PC-3 (cell line): ENCODE data around the gene JAML. TPM values are rescaled to one million over a fixed set of nuclear protein-coding genes. Genes with fewer than 3 reads are reported as not detected.

Source experiments
- ATAC-seq: fragments of 200-7000 bp; cut with Tn5 transposase; 2 replicates; pipeline ENCODE4 v1.9.1; 2020; ENCODE audit warnings: mild to moderate bottlenecking, moderate library complexity
- BruUV-seq: library from RNA; stranded (reverse); fragments of 400-500 nt; replicated peaks from 2 replicates; lab custom pipeline; 2021; lab: Mats Ljungman, UMichigan
- CTCF ChIA-PET: fragments of 300-600 bp; sonication (Branson Sonifier 250); formaldehyde crosslinking; loops from one replicate; lab custom pipeline; 2022; ENCODE audit warnings: antibody characterized with exemption; lab: Charles Lee
- POLR2A ChIA-PET: fragments of 300-600 bp; sonication (Branson Sonifier 250); formaldehyde crosslinking; loops from one replicate; lab custom pipeline; 2022; ENCODE audit warnings: antibody characterized with exemption; ENCODE audit not compliant: unreplicated experiment; lab: Charles Lee
- DNase-seq: peaks from one replicate; pipeline ENCODE4 v3.0.0-alpha.2; 2015
- H2AFZ ChIP-seq: fragments of 300-600 bp; sonication (generic); 2 replicates; pipeline ENCODE4 v1.6.0; 2016; ENCODE audit warnings: antibody characterized with exemption, low read length
- H3F3A ChIP-seq: fragments of 300-600 bp; sonication (generic); one replicate; pipeline ENCODE4 v1.6.0; 2017; ENCODE audit warnings: antibody characterized with exemption, low read length, control low read depth, mild to moderate bottlenecking; ENCODE audit not compliant: unreplicated experiment
- H3K27ac ChIP-seq: fragments of 300-600 bp; sonication (generic); 2 replicates; pipeline ENCODE4 v1.5.1; 2016; ENCODE audit warnings: mild to moderate bottlenecking, low read length
- H3K27me3 ChIP-seq: fragments of 300-600 bp; sonication (generic); 2 replicates; pipeline ENCODE4 v1.6.1; 2016; ENCODE audit warnings: low read length, mixed read lengths
- H3K36me3 ChIP-seq: fragments of 300-600 bp; sonication (generic); 2 replicates; pipeline ENCODE4 v1.6.1; 2016; ENCODE audit warnings: low read depth, mixed run types, low read length, mixed read lengths
- H3K4me1 ChIP-seq: fragments of 300-600 bp; sonication (generic); 2 replicates; pipeline ENCODE4 v1.5.1; 2016; ENCODE audit warnings: low read length; ENCODE audit not compliant: insufficient read depth
- H3K4me2 ChIP-seq: fragments of 300-600 bp; sonication (generic); 2 replicates; pipeline ENCODE4 v1.6.0; 2016; ENCODE audit warnings: low read length
- H3K4me3 ChIP-seq: fragments of 300-600 bp; sonication (generic); 2 replicates; pipeline ENCODE4 v1.5.1; 2016; ENCODE audit warnings: mild to moderate bottlenecking, low read length, mixed read lengths
- H3K79me2 ChIP-seq: fragments of 300-600 bp; sonication (generic); 2 replicates; pipeline ENCODE4 v1.6.1; 2017; ENCODE audit warnings: low read length, mixed read lengths
- H3K9ac ChIP-seq: fragments of 300-600 bp; sonication (generic); 2 replicates; pipeline ENCODE4 v1.6.0; 2016; ENCODE audit warnings: mild to moderate bottlenecking, low read length
- H3K9me2 ChIP-seq: fragments of 300-600 bp; sonication (generic); replicated peaks from 2 replicates; pipeline ENCODE4 v1.6.1; 2016; ENCODE audit warnings: mixed run types, low read length, mixed read lengths
- H3K9me3 ChIP-seq: fragments of 300-600 bp; sonication (generic); 2 replicates; pipeline ENCODE4 v1.6.1; 2016; ENCODE audit warnings: low read length, mixed read lengths
- H4K20me1 ChIP-seq: fragments of 300-600 bp; sonication (generic); 2 replicates; pipeline ENCODE4 v1.6.1; 2016; ENCODE audit warnings: low read length, mixed read lengths
- EZH2 ChIP-seq: fragments of 300-600 bp; sonication (generic); IDR thresholded peaks from one replicate; pipeline ENCODE4 v1.6.1; 2017; ENCODE audit warnings: antibody characterized with exemption, mild to moderate bottlenecking, low read length; ENCODE audit not compliant: unreplicated experiment
- EZH2phosphoT487 ChIP-seq: fragments of 300-600 bp; sonication (generic); IDR thresholded peaks from 2 replicates; pipeline ENCODE4 v1.6.1; 2018; ENCODE audit warnings: mild to moderate bottlenecking, antibody characterized with exemption, low read length, borderline replicate concordance
- intact Hi-C: fragments of 100-400 bp; cut with micrococcal nuclease; formaldehyde crosslinking; loops from 2 replicates; pipeline ENCODE4 v1.9.0; 2023
- total RNA-seq: library from RNA; depleted of rRNA; stranded (reverse); fragments of >200 nt; gene quantifications from 2 replicates; pipeline ENCODE4 v1.2.3, GENCODE V29; 2014
- TF ChIP-seq, protein P1 (sequence below): fragments of 300-600 bp; sonication (generic); conservative IDR thresholded peaks from 2 replicates; pipeline ENCODE4 v1.5.1; 2017; ENCODE audit warnings: antibody characterized with exemption, low read depth, mild to moderate bottlenecking, low read length

The JAML gene
- total RNA-seq, 1 experiment from 2014 or later = not detected

GRCh38 chr11:118148856-118149255 is 76.0 kb downstream of the JAML start:
- Histone ChIP-seq H3K79me2 (no peaks in the 10 kb centered on the region), H3K4me2 (no peak overlapping the region), H3K36me3 (no peaks in the 10 kb centered on the region), H3K9me3 (no peaks in the 10 kb centered on the region), H3F3A (no peaks in the 10 kb centered on the region), H3K4me3 (no peak overlapping the region), H3K27me3 (peaks cover 55% of the 10 kb centered on the region), H3K27ac (no peak overlapping the region), H3K4me1 (peaks cover 15% of the 10 kb centered on the region; the same call in 1 of the 2 replicates), H2AFZ (no peak overlapping the region), H3K9ac (no peak overlapping the region), H3K9me2 (no peaks in the 10 kb centered on the region), H4K20me1 (no peaks in the 10 kb centered on the region)
- ATAC-seq = no peak
- intact Hi-C loops = loop anchor here (5.0 kb wide), 1 partner anchor 338 kb away; no protein-coding TSS in a partner anchor
- TF ChIP-seq EZH2phosphoT487 (no peak), EZH2 (no peak)
- TF ChIP-seq, protein P1, sequence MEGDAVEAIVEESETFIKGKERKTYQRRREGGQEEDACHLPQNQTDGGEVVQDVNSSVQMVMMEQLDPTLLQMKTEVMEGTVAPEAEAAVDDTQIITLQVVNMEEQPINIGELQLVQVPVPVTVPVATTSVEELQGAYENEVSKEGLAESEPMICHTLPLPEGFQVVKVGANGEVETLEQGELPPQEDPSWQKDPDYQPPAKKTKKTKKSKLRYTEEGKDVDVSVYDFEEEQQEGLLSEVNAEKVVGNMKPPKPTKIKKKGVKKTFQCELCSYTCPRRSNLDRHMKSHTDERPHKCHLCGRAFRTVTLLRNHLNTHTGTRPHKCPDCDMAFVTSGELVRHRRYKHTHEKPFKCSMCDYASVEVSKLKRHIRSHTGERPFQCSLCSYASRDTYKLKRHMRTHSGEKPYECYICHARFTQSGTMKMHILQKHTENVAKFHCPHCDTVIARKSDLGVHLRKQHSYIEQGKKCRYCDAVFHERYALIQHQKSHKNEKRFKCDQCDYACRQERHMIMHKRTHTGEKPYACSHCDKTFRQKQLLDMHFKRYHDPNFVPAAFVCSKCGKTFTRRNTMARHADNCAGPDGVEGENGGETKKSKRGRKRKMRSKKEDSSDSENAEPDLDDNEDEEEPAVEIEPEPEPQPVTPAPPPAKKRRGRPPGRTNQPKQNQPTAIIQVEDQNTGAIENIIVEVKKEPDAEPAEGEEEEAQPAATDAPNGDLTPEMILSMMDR = no peak
- POLR2A ChIA-PET = no interaction called here
- DNase-seq = no peak
- BruUV-seq = no TSS peak
- CTCF ChIA-PET = no interaction called here

- TF ChIP-seq EZH2 (no peak), EZH2phosphoT487 (no peak)
- TF ChIP-seq, protein P1 = no peak
- Histone ChIP-seq H3K36me3 (no peaks in the 10 kb centered on the region), H4K20me1 (no peaks in the 10 kb centered on the region), H3K4me1 (peaks cover 14% of the 10 kb centered on the region; the same call in 1 of the 2 replicates), H3K4me2 (no peak overlapping the region), H3K9ac (no peak overlapping the region), H3F3A (no peaks in the 10 kb centered on the region), H3K9me2 (no peaks in the 10 kb centered on the region), H3K9me3 (no peaks in the 10 kb centered on the region), H2AFZ (no peak overlapping the region), H3K27ac (no peak overlapping the region), H3K79me2 (no peaks in the 10 kb centered on the region), H3K27me3 (peaks cover 56% of the 10 kb centered on the region), H3K4me3 (no peak overlapping the region)
- ChIA-PET POLR2A (no interaction called here), CTCF (no interaction called here)
- no TSS peak for BruUV-seq
- no peak for DNase-seq
- intact Hi-C loops = loop anchor here (5.0 kb wide), 1 partner anchor 339 kb away; no protein-coding TSS in a partner anchor
- no peak for ATAC-seq
Observed at GRCh38 chr11:118148240-118148639, 76.6 kb downstream of the JAML start.

- Histone ChIP-seq H3K27ac (no peak overlapping the region), H3K27me3 (peaks cover 52% of the 10 kb centered on the region), H3K4me3 (no peak overlapping the region), H3K9me3 (no peaks in the 10 kb centered on the region), H4K20me1 (no peaks in the 10 kb centered on the region), H3K9ac (no peak overlapping the region), H2AFZ (no peak overlapping the region), H3K9me2 (no peaks in the 10 kb centered on the region), H3K79me2 (no peaks in the 10 kb centered on the region), H3K4me1 (peaks cover 10% of the 10 kb centered on the region; the same call in 1 of the 2 replicates), H3K4me2 (no peak overlapping the region), H3F3A (no peaks in the 10 kb centered on the region), H3K36me3 (no peaks in the 10 kb centered on the region)
- POLR2A ChIA-PET = no interaction called here
- TF ChIP-seq, protein P1 = no peak
- TF ChIP-seq EZH2 = no peak
- no peak for TF ChIP-seq EZH2phosphoT487
- BruUV-seq = no TSS peak
- ATAC-seq (no peak), DNase-seq (no peak)
- CTCF ChIA-PET = no interaction called here
- intact Hi-C loops = loop anchor here (5.0 kb wide), 1 partner anchor 340 kb away; no protein-coding TSS in a partner anchor
Observed at GRCh38 chr11:118147502-118147901, 77.3 kb downstream of the JAML start.
